Panc1 (cell line): ENCODE measurements around the gene ZNF521.

Source experiments
- CTCF ChIP-seq: fragments of 450-650 bp; IDR thresholded peaks from 2 replicates; pipeline ENCODE4 v1.5.1; 2017; ENCODE audit warnings: mild to moderate bottlenecking
- POLR2AphosphoS5 ChIP-seq: IDR thresholded peaks from 2 replicates; pipeline ENCODE4 v1.6.1; 2012; ENCODE audit warnings: mild to moderate bottlenecking, low read depth, low read length, moderate library complexity
- REST ChIP-seq, 2 experiments: IDR thresholded peaks; 2 replicates each; pipeline ENCODE4 v1.6.1; 2011 to 2012; ENCODE audit warnings: low read depth in 2 of 2, control low read depth in 1 of 2, low read length in 1 of 2, mild to moderate bottlenecking in 1 of 2, moderate library complexity in 1 of 2; ENCODE audit not compliant: insufficient read depth in 1 of 2

- TF ChIP-seq CTCF = no peak
- no peak for TF ChIP-seq REST (IDR thresholded peaks at IDR 0.05; ENCODE audit: insufficient read depth in 1 of 2, low read depth in 2 of 2, low read length in 1 of 2)
- no peak for TF ChIP-seq POLR2AphosphoS5
These were observed 18.4 kb upstream of the ZNF521 start for GRCh38 chr18:25370391-25370790.
